NT2/D1 (cell line): ENCODE data around the gene CASP14.

Experiments
- SUZ12 ChIP-seq: IDR thresholded peaks from 2 replicates; pipeline ENCODE4 v1.6.1; 2011; ENCODE audit not compliant: insufficient read length, insufficient read depth; ENCODE audit errors: extremely low read depth
- YY1 ChIP-seq: IDR thresholded peaks from 2 replicates; pipeline ENCODE4 v1.6.1; 2011; ENCODE audit not compliant: insufficient read length, insufficient read depth
- ZNF274 ChIP-seq: IDR thresholded peaks from 2 replicates; pipeline ENCODE4 v1.6.1; 2011; ENCODE audit warnings: mild to moderate bottlenecking, low read depth, low read length

GRCh38 chr19:15104411-15104810 lies 55.1 kb downstream of the CASP14 start:
- TF ChIP-seq ZNF274: no peak
- TF ChIP-seq SUZ12: no peak
- TF ChIP-seq YY1: no peak
